Activated CD4-positive, alpha-beta T cell treated with anti-CD3 and anti-CD28 coated beads for 1 hour (primary cell): ENCODE data around the gene ZNF582.

Source experiments
- DNase-seq: peaks from one replicate; pipeline ENCODE4 v3.0.0-alpha.2; 2020

ZNF582 gene

DNA sequence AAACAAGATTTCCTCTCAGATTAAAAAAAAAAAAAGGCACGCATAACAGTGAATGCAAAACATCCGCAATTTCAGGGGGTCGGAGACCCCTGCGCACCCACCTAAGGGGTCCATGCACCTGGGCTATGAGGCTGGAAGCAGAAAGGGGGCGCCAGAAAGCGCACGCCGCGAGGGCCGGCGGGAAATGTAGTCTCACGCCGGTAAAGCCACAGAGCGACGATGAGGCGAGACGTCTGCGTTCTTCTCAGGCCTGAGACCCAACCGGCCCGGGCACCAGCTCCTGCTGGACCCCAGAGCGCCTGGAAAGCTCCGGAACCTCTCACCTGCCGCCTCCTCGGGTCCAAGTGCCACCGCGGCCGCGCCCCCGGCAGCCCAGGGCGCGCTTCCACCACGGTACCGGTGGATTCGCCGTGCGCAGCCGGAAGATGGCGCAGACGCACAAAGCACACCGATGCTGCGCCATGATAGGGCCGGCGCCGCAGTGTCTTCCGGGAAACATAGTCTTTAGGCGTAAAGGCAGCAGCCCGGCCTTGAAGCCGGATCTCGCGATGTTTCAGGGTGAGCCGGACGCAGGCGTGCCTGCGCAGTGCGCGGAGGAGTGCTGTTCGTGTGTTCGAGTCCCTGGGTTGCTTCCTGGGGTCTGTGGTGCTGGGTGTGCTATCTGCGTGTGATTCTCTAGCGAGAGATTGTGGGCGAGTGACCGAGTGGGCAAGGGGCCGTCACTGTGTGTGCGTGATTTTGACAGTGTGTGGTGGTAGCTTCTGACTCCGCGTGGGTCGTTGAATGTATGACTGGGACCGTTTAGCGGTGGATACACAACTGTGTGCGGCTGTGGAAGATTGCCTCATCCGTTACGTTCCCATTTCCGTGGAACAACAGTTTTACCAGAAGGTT lies at the start of gene ZNF582:
ZNF582 (minus strand) TSS at position 416 of the 894 bp plus-strand sequence. CDS start 1,782 bp downstream, outside the sequence.
- peak; percentile 86 for DNase-seq

- no peak for DNase-seq
Measured at GRCh38 chr19:56441206-56441792, 48.0 kb upstream of the ZNF582 start.

DNA sequence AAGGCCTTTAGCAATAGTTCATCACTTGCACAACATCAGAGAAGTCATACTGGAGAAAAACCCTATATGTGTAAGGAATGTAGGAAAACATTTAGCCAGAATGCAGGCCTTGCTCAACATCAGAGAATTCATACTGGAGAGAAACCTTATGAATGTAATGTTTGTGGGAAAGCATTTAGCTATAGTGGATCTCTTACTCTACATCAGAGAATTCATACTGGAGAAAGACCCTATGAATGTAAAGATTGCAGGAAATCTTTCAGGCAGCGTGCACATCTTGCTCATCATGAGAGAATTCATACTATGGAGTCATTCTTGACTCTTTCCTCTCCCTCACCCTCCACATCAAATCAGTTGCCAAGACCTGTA lies 30.6 kb upstream of the ZNF582 start:
- no peak for DNase-seq

- DNase-seq, result no peak
Measured at GRCh38 chr19:56423276-56423984, 30.1 kb upstream of the ZNF582 start.

DNA sequence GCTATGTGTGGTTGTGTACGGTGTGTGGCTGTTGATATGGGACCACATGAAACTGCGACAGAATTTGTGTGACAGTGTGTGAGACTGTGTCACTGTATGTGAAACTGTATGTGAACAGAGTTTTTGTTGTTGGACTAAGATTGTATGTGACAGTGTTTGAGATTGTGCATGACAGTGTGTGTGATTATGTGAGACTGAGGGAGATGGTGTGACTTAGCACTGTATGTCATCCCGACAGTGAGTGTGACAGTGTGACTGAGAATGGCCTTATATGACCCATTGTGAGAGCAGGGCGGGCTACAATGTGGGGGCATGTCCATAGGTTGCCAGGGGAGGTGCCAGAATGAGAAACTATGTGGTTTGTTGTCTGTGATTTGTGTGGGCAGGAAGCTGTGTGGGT lies 11.7 kb upstream of the ZNF582 start:
- no peak for DNase-seq

DNA sequence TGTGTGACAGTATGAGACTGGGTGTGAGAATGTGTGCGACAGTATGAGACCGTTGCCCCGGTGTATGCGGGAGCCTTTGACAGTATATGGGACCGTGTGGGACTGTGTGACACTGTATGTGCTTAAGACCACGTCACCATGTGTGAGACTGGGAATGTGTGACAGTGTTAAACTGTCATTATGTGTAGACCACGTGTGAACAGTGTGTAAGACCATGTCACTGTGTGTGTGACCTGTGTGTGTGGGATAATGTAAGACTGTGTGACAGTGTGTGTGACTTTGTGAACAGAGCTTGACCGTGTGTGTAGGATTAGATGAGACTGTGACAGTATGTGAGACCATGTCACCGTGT lies 11.3 kb upstream of the ZNF582 start:
- no peak for DNase-seq

GRCh38 chr19:56403764-56404704 lies 10.7 kb upstream of the ZNF582 start, which contains the start of gene ZNF583:
ZNF583 (plus strand) TSS chr19:56404332; CDS start chr19:56407115, 2,783 bp downstream.
- peak; percentile 86 for DNase-seq

DNA sequence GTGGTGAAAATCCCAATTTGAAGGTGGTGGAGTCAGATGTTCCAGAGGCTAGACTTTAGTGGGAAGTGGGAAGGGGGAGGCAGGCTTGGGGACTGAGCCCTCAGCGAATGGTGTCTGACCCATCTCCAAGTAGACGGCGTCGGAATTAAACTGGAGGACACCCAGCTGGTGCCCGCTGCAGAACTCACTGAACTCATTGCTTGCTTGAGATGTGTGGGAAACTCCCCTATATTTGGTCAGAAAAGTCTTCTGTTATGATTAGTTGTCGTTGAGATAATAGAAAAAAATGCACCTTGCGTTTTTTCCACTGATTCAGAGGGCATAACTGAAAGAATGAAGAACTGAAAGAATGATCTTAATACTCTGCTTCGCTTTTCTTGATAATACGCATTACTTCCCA lies 9.9 kb upstream of the ZNF582 start:
- no peak for DNase-seq

DNA sequence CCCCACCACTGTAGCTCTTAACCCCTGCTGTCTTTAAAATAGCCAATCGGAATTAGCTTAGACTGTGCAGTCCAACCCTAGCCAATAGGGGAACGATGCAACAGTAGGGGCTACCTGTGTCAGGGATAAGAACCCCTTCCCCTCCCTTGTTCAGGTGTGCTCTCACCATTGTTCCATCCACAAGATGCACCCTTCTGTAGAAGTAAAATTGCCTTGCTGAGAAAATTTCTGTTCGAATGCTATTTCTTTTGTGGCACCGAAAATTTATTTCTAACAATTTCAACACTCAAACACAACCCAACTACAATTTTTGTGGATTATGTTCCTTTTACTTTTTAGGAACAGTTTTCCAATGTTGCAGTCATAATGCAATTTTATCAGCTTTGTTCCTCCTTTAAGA lies 7.2 kb upstream of the ZNF582 start:
- DNase-seq, result no peak

DNA sequence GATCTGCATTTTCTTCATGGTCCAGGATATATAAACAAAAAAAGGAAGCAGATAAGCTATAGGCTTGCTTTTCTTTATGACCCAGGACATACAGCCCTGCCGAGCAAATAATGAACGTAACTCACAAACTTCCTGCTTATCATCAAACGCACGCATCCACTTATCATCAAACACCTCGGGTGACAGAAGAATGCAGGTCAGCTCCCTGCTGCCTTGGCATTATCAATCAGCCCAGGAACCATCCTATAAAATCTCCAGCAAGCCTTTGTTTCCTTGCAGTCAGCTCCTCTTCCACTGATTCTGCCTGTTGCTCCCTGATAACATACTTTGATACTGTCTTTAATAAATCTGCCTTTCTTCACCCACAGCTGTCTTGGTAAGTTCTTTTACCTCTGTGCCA lies 5.5 kb upstream of the ZNF582 start:
- DNase-seq, result no peak

GRCh38 chr19:56383826-56384605 lies 9.3 kb downstream of the ZNF582 start:
- no peak for DNase-seq

DNA sequence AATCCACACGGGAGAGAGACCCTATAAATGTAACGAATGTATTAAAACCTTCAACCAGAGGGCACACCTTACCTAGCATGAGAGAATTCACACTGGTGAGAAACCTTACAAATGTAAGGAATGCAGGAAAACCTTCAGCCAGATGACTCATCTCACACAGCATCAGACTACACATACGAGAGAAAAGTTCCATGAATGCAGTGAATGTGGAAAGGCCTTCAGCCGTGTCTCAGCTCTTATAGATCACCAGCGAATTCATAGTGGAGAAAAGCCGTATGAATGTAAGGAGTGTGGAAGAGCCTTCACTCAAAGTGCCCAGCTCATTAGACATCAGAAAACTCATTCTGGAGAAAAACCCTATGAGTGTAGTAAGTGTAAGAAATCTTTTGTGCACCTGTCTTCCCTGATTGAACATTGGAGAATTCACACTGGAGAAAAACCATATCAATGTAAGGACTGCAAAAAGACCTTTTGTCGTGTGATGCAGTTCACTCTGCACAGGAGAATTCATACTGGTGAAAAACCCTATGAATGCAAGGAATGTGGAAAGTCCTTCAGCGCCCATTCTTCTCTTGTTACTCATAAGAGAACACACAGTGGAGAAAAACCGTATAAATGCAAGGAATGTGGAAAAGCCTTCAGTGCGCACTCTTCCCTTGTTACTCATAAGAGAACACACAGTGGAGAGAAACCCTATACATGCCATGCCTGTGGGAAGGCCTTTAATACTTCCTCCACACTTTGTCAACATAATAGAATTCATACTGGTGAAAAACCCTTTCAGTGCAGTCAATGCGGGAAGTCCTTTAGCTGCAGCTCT lies 16.0 kb downstream of the ZNF582 start:
- DNase-seq, result no peak

DNA sequence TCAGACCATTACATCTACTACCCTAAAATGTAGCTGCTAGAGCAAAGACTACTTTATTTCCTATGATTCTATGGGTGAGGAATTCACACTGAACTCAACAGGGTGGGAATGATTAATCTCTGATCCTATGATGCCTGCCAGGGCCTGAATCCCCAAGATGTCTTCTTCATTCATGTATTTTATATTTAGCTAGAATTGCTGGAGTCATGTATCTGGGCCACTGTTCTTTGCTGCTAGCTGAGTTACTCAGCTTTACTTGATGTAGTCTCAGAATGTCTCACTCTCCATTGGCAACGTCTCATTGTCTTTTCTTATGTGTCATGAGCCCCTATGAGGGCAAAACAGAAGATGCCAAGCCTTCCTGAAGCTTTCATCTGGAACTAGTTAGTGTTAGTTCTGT lies 21.1 kb downstream of the ZNF582 start:
- no peak for DNase-seq

GRCh38 chr19:56369886-56370676 lies 23.3 kb downstream of the ZNF582 start:
- no peak for DNase-seq

GRCh38 chr19:56367829-56368711 lies 25.3 kb downstream of the ZNF582 start:
- peak; percentile 67 for DNase-seq

GRCh38 chr19:56360841-56361240 lies 32.5 kb downstream of the ZNF582 start:
- no peak for DNase-seq

- DNase-seq, result no peak
Measured at GRCh38 chr19:56356944-56357343, 36.4 kb downstream of the ZNF582 start.

GRCh38 chr19:56355517-56355916 lies 37.8 kb downstream of the ZNF582 start:
- no peak for DNase-seq

- no peak for DNase-seq
Measured at GRCh38 chr19:56351208-56351607, 42.1 kb downstream of the ZNF582 start.
